Measurements from ENCODE around the gene NEUROG3.

GRCh38 chr10:69609077-69609476 lies 35.9 kb upstream of the NEUROG3 start:
- TF ChIP-seq EZH2phosphoT487 (IDR thresholded peaks at IDR 0.05; ENCODE audit: borderline replicate concordance, low read depth, low read length) (no peak), CTCF (conservative IDR thresholded peaks at IDR 0.05; ENCODE audit: low read length) (no peak)

Measured in OCI-LY7 (cell line).